Lower leg skin (tissue), 3 donors: ENCODE results near the gene TCN1.

Source experiments
- CTCF ChIP-seq, 3 donors: fragments of 450-650 bp; IDR thresholded peaks; one replicate each; pipeline ENCODE4 v1.5.1; 2016; ENCODE audit warnings: antibody characterized with exemption in 3 of 3, mild to moderate bottlenecking in 3 of 3, moderate library complexity in 2 of 3
- POLR2A ChIP-seq, 2 donors: fragments of 450-650 bp; IDR thresholded peaks; one replicate each; pipeline ENCODE4 v1.6.1; 2016 to 2017; ENCODE audit warnings: antibody characterized with exemption in 2 of 2, mild to moderate bottlenecking in 1 of 2, moderate library complexity in 1 of 2

DNA sequence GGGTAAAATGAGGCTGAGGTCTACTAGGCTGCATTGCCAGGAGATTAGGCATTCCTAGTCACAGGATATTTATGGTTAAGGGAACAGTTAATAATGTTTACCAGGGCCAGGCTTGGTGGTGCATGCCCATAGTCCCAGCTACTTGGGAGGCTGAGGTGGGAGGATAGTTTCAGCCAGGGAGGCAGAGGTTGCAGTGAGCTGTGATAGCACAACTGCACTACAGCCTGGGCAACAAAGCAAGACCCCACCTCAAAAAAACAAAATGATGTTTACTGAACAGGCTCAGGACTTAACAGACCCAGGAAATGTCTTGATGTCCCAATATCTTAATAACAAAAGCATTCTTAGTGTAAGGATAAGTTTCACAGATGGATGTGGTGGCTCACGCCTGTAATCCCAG, 52.9 kb downstream of the TCN1 start:
- TF ChIP-seq CTCF (IDR thresholded peaks at IDR 0.05) = no peak
- no peak for TF ChIP-seq POLR2A (IDR thresholded peaks at IDR 0.05)
